Osteoblast (primary cell): ENCODE data around the gene CFHR4. TPM values are rescaled to one million over a fixed set of nuclear protein-coding genes. Genes with fewer than 3 reads are reported as not detected.

Source experiments
- DNase-seq: peaks from one replicate; pipeline ENCODE4 v3.0.0; 2011; ENCODE audit warnings: low spot score, mixed read lengths; ENCODE audit not compliant: insufficient read length; ENCODE audit errors: missing footprints
- H2AFZ ChIP-seq: 2 replicates; pipeline ENCODE4 v1.6.0; 2011; ENCODE audit warnings: mild to moderate bottlenecking, low read length
- H3K27ac ChIP-seq: 2 replicates; pipeline ENCODE4 v1.5.1; 2011; ENCODE audit warnings: mild to moderate bottlenecking, low read depth, low read length, moderate library complexity
- H3K27me3 ChIP-seq: 2 replicates; pipeline ENCODE4 v1.6.0; 2012; ENCODE audit warnings: mild to moderate bottlenecking, control low read depth, inconsistent platforms, low read length, moderate library complexity; ENCODE audit not compliant: insufficient read depth
- H3K36me3 ChIP-seq: 2 replicates; pipeline ENCODE4 v1.5.1; 2011; ENCODE audit warnings: mild to moderate bottlenecking, low read length, control low read depth, moderate library complexity; ENCODE audit not compliant: insufficient read depth
- H3K4me1 ChIP-seq: 2 replicates; pipeline ENCODE4 v1.5.1; 2011; ENCODE audit warnings: mild to moderate bottlenecking, low read length, control low read depth, moderate library complexity; ENCODE audit not compliant: insufficient read depth
- H3K4me2 ChIP-seq: 2 replicates; pipeline ENCODE4 v1.6.0; 2011; ENCODE audit warnings: mild to moderate bottlenecking, low read length; ENCODE audit not compliant: insufficient read depth
- H3K4me3 ChIP-seq: fragments of 200-600 bp; sonication (generic); 3 replicates; pipeline ENCODE4 v1.5.1; 2012; ENCODE audit warnings: mild to moderate bottlenecking, low read length, inconsistent platforms; ENCODE audit not compliant: insufficient read depth
- H3K79me2 ChIP-seq: 2 replicates; pipeline ENCODE4 v1.6.0; 2012; ENCODE audit warnings: mild to moderate bottlenecking, low read length, control low read depth, inconsistent platforms; ENCODE audit not compliant: insufficient read depth
- H3K9me3 ChIP-seq: 2 replicates; pipeline ENCODE4 v1.5.1; 2011; ENCODE audit warnings: low read depth, low read length, control low read depth
- H4K20me1 ChIP-seq: 2 replicates; pipeline ENCODE4 v1.6.0; 2012; ENCODE audit warnings: mild to moderate bottlenecking, low read length, control low read depth; ENCODE audit not compliant: insufficient read depth
- total RNA-seq: library from RNA; depleted of rRNA; stranded (reverse); fragments of >200 nt; gene quantifications from 2 replicates; pipeline ENCODE4 v1.2.3, GENCODE V29; 2012
- TF ChIP-seq, protein P1 (sequence below): IDR thresholded peaks from 2 replicates; pipeline ENCODE4 v1.5.1; 2011; ENCODE audit warnings: mild to moderate bottlenecking, low read depth, low read length, moderate library complexity; ENCODE audit errors: extremely low read depth

CFHR4 gene
- total RNA-seq, 1 donor = not detected

DNA sequence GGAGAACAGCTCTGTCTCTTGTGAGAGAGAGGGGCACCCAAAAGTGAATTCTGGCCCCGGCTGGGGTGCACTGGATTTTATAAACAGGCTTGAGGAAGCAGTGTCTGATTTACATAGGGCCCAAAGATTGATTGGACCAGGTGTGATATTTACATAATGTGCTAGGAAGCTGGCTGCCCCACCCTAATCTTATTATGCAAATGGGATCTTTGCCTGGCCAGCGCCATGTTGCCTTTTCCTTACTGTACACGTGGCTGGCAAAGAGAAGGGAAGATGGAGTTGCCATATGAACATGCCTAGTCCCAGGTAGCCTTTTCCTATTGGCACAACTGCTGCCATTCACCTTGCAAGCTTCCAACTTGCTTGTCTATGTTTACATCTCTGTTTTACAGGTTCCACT, 29.0 kb upstream of the CFHR4 start:
- Histone ChIP-seq H3K4me3 (no peak overlapping the region), H3K4me2 (no peak overlapping the region)
- no peak for DNase-seq

DNA sequence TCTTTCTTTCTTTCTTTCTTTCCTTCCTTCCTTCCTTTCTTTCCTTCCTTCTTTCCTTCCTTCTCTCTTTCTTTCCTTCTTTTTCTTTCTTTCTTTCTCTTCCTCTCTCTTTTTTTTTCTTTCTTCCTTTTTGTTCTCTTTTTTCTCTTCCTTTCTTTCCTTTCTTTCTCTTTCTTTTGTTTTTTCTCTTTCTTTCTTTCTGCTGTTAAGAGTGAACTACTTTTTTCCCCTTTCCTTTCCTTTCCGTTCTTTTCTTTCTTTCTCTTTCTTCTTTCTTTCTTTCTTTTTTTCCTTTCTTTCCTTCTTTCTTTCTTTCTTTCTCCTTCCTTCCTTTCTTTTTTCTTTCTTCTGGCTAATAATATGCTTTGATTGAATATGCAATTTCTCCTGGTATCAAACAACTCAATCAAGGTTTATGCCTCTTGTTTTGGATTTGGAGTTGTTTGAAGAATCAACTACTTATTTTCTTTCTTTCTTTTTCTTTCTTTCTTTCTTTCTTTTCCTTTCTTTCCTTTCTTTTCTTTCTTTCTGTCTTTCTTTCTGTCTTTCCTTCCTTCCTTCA, 27.4 kb upstream of the CFHR4 start:
- DNase-seq = no peak
- Histone ChIP-seq H2AFZ (no peak overlapping the region), H3K79me2 (no peaks in the 10 kb centered on the region), H3K4me2 (no peak overlapping the region), H3K36me3 (no peaks in the 10 kb centered on the region), H3K27me3 (no peaks in the 10 kb centered on the region), H3K4me1 (no peaks in the 10 kb centered on the region), H4K20me1 (no peaks in the 10 kb centered on the region), H3K4me3 (no peak overlapping the region), H3K27ac (no peak overlapping the region), H3K9me3 (no peaks in the 10 kb centered on the region)
- TF ChIP-seq, protein P1, sequence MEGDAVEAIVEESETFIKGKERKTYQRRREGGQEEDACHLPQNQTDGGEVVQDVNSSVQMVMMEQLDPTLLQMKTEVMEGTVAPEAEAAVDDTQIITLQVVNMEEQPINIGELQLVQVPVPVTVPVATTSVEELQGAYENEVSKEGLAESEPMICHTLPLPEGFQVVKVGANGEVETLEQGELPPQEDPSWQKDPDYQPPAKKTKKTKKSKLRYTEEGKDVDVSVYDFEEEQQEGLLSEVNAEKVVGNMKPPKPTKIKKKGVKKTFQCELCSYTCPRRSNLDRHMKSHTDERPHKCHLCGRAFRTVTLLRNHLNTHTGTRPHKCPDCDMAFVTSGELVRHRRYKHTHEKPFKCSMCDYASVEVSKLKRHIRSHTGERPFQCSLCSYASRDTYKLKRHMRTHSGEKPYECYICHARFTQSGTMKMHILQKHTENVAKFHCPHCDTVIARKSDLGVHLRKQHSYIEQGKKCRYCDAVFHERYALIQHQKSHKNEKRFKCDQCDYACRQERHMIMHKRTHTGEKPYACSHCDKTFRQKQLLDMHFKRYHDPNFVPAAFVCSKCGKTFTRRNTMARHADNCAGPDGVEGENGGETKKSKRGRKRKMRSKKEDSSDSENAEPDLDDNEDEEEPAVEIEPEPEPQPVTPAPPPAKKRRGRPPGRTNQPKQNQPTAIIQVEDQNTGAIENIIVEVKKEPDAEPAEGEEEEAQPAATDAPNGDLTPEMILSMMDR = no peak

More for the DNA sequence above, 29.0 kb upstream of the CFHR4 start:
- no peak overlapping the region for H3K27ac ChIP-seq
- no peaks in the 10 kb centered on the region for H3K36me3 ChIP-seq
- no peaks in the 10 kb centered on the region for H3K27me3 ChIP-seq
- no peaks in the 10 kb centered on the region for H3K9me3 ChIP-seq
- H3K4me1 ChIP-seq = no peaks in the 10 kb centered on the region
- H2AFZ ChIP-seq = no peak overlapping the region
- H3K79me2 ChIP-seq = no peaks in the 10 kb centered on the region
- H4K20me1 ChIP-seq = no peaks in the 10 kb centered on the region
- TF ChIP-seq, protein P1 = no peak

DNA sequence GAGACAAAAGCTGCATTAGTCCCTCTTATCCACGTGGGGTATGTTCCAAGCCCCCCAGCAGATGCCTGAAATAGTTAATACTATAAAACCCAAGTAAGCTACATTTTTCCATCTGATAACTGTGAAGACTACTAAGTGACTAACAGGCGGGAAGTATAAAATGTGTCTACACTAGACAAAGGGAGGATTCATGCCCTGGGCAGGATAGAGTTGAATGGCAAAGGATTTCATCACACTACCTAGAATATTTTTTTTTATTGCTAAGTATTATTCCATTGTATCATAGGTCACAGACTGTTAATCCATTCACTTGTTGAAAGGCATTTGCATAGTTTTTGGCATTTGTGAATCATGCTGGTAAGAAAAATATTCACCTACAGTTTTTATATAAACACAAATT, 26.4 kb upstream of the CFHR4 start:
- H3K36me3 ChIP-seq = no peaks in the 10 kb centered on the region
- TF ChIP-seq, protein P1 = no peak
- H3K27ac ChIP-seq = no peak overlapping the region
- H3K4me3 ChIP-seq = no peak overlapping the region
- H3K27me3 ChIP-seq = no peaks in the 10 kb centered on the region
- no peak overlapping the region for H3K4me2 ChIP-seq
- no peak for DNase-seq
- no peaks in the 10 kb centered on the region for H3K4me1 ChIP-seq
- H3K9me3 ChIP-seq = no peaks in the 10 kb centered on the region
- no peaks in the 10 kb centered on the region for H3K79me2 ChIP-seq
- H4K20me1 ChIP-seq = no peaks in the 10 kb centered on the region
- H2AFZ ChIP-seq = no peak overlapping the region

DNA sequence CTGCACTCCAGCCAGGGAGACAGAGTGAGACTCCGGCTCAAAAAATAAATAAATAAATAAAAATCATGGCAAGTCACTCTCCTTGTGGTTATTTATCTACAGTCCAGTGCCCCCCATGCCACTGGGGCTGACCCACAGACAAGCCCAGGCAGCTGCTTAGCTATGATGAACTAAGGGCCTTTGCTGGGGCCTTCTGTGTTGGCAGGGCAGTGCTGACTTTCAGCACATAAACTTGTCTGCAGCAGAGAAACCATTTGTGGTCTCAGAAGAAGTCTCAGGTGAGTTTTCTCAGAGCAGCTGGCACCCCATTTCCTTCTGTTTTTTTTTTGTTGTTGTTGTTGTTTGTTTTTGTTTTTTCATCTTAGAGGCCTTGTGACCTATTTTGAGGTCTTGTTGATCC, 20.9 kb upstream of the CFHR4 start:
- H3K4me2 ChIP-seq = no peak overlapping the region
- no peak overlapping the region for H3K4me3 ChIP-seq
- H3K9me3 ChIP-seq = no peaks in the 10 kb centered on the region
- no peaks in the 10 kb centered on the region for H4K20me1 ChIP-seq
- no peak overlapping the region for H3K27ac ChIP-seq
- H3K36me3 ChIP-seq = no peaks in the 10 kb centered on the region
- H3K27me3 ChIP-seq = no peaks in the 10 kb centered on the region
- no peaks in the 10 kb centered on the region for H3K4me1 ChIP-seq
- no peak overlapping the region for H2AFZ ChIP-seq
- TF ChIP-seq, protein P1 = no peak
- H3K79me2 ChIP-seq = no peaks in the 10 kb centered on the region
- no peak for DNase-seq
